ENCODE measurements around the gene PDE9A. TPM values are rescaled to one million over a fixed set of nuclear protein-coding genes. Genes with fewer than 3 reads are reported as not detected.
"Not testable (repeated sequence)": the region's sequence is repeated elsewhere in the genome, so short reads cannot be mapped to it uniquely, and the experiment has no call there.

The PDE9A gene
- total RNA-seq, 5 donors from 2014 or later (not counting 1 experiment from before 2014, with no cell fraction given): 11.5 to 18.3 (median 16.1) TPM

GRCh38 chr21:42801616-42802015 is 148.2 kb downstream of the PDE9A start:
- H3K27ac Mint-ChIP-seq; H3K4me1 ChIP-seq (ENCODE audit: control insufficient read depth in 1 of 2, extremely low read depth in 1 of 2, insufficient read depth in 2 of 2, low read length in 2 of 2); DNase-seq; H3K4me1 Mint-ChIP-seq; H3K27ac ChIP-seq (ENCODE audit: low read length); ATAC-seq (replicated peaks in 1 of 4); H3K27me3 Mint-ChIP-seq; H3K27me3 ChIP-seq (replicated peaks in 1 of 2; ENCODE audit: control insufficient read depth in 2 of 2, extremely low read depth in 1 of 2, insufficient read depth in 2 of 2, low read length in 1 of 2); CTCF ChIA-PET; H3K4me3 ChIP-seq (ENCODE audit: control insufficient read depth in 1 of 2, extremely low read depth in 1 of 2, low read length in 1 of 2); POLR2A ChIA-PET; H3K36me3 ChIP-seq (ENCODE audit: control insufficient read depth in 2 of 2, extremely low read depth in 1 of 2, insufficient read depth in 1 of 2, low read length in 1 of 2); H3K9me3 ChIP-seq; H3K36me3 Mint-ChIP-seq; H3K4me3 Mint-ChIP-seq; H3K9me3 Mint-ChIP-seq: not testable (repeated sequence)
- 85% methylated on average over 5 of the region's 6 CpGs for WGBS (ENCODE audit: insufficient coverage)

GRCh38 chr21:42806509-42807140 is 153.2 kb downstream of the PDE9A start:
- Histone ChIP-seq H3K4me3 (ENCODE audit: control insufficient read depth in 1 of 2, extremely low read depth in 1 of 2, low read length in 1 of 2) (no peak overlapping the region), H3K9me3 (no peaks in the 10 kb centered on the region), H3K27ac (ENCODE audit: low read length) (no peak overlapping the region), H3K4me1 (ENCODE audit: control insufficient read depth in 1 of 2, extremely low read depth in 1 of 2, insufficient read depth in 2 of 2, low read length in 2 of 2) (no peaks in the 10 kb centered on the region), H3K27me3 (replicated peaks in 1 of 2; ENCODE audit: control insufficient read depth in 2 of 2, extremely low read depth in 1 of 2, insufficient read depth in 2 of 2, low read length in 1 of 2) (peaks cover 0 to 12% of the 10 kb centered on the region in 2 experiments), H3K36me3 (ENCODE audit: control insufficient read depth in 2 of 2, extremely low read depth in 1 of 2, insufficient read depth in 1 of 2, low read length in 1 of 2) (no peaks in the 10 kb centered on the region)
- no peak overlapping the region for H3K27ac Mint-ChIP-seq
- H3K4me3 Mint-ChIP-seq: no peak overlapping the region
- WGBS (ENCODE audit: insufficient coverage): 70% methylated on average over 8 of the region's 14 CpGs
- peaks cover 0 to 6% of the 10 kb centered on the region in 2 donors for H3K27me3 Mint-ChIP-seq
- DNase-seq: no peak
- ChIA-PET CTCF (no interaction called here), POLR2A (no interaction called here)
- no peaks in the 10 kb centered on the region for H3K36me3 Mint-ChIP-seq
- H3K4me1 Mint-ChIP-seq: no peaks in the 10 kb centered on the region
- H3K9me3 Mint-ChIP-seq: no peaks in the 10 kb centered on the region
- no peak for ATAC-seq (replicated peaks in 1 of 4)

- POLR2A ChIA-PET: interaction anchor here in 1 of 2 donors (0.5 kb wide), 1 partner anchor 23 kb away, joined by 11 read pairs; no protein-coding TSS in a partner anchor
- H3K9me3 Mint-ChIP-seq; H3K4me1 Mint-ChIP-seq; ATAC-seq (replicated peaks in 1 of 4); H3K27ac ChIP-seq (ENCODE audit: low read length); DNase-seq; H3K9me3 ChIP-seq; H3K4me3 Mint-ChIP-seq; H3K4me1 ChIP-seq (ENCODE audit: control insufficient read depth in 1 of 2, extremely low read depth in 1 of 2, insufficient read depth in 2 of 2, low read length in 2 of 2); H3K27me3 Mint-ChIP-seq; H3K4me3 ChIP-seq (ENCODE audit: control insufficient read depth in 1 of 2, extremely low read depth in 1 of 2, low read length in 1 of 2); H3K27ac Mint-ChIP-seq; H3K36me3 ChIP-seq (ENCODE audit: control insufficient read depth in 2 of 2, extremely low read depth in 1 of 2, insufficient read depth in 1 of 2, low read length in 1 of 2); H3K36me3 Mint-ChIP-seq: not testable (repeated sequence)
- CTCF ChIA-PET: interaction anchor here in 1 of 2 donors (0.6 kb wide), 1 partner anchor 14 kb away, joined by 4 read pairs; no protein-coding TSS in a partner anchor
- H3K27me3 ChIP-seq (replicated peaks in 1 of 2; ENCODE audit: control insufficient read depth in 2 of 2, extremely low read depth in 1 of 2, insufficient read depth in 2 of 2, low read length in 1 of 2): peaks cover 0 to 12% of the 10 kb centered on the region in 2 experiments
- WGBS (ENCODE audit: insufficient coverage): 96% methylated on average over 3 of the region's 16 CpGs
Observed at GRCh38 chr21:42807293-42807895, 154.0 kb downstream of the PDE9A start.

- no peak for DNase-seq
- 65% methylated on average over 9 of the region's 13 CpGs for WGBS (ENCODE audit: insufficient coverage)
- H3K27me3 Mint-ChIP-seq: peaks cover 0 to 6% of the 10 kb centered on the region in 2 donors
- no peaks in the 10 kb centered on the region for H3K36me3 Mint-ChIP-seq
- Histone ChIP-seq H3K27me3 (replicated peaks in 1 of 2; ENCODE audit: control insufficient read depth in 2 of 2, extremely low read depth in 1 of 2, insufficient read depth in 2 of 2, low read length in 1 of 2) (peaks cover 0 to 12% of the 10 kb centered on the region in 2 experiments), H3K4me1 (ENCODE audit: control insufficient read depth in 1 of 2, extremely low read depth in 1 of 2, insufficient read depth in 2 of 2, low read length in 2 of 2) (no peaks in the 10 kb centered on the region), H3K36me3 (ENCODE audit: control insufficient read depth in 2 of 2, extremely low read depth in 1 of 2, insufficient read depth in 1 of 2, low read length in 1 of 2) (no peaks in the 10 kb centered on the region), H3K27ac (ENCODE audit: low read length) (no peak overlapping the region), H3K4me3 (ENCODE audit: control insufficient read depth in 1 of 2, extremely low read depth in 1 of 2, low read length in 1 of 2) (no peak overlapping the region), H3K9me3 (no peaks in the 10 kb centered on the region)
- no peak overlapping the region for H3K4me3 Mint-ChIP-seq
- ChIA-PET CTCF (interaction anchor here in 1 of 2 donors (0.6 kb wide), 1 partner anchor 13 kb away, joined by 4 read pairs; no protein-coding TSS in a partner anchor), POLR2A (no interaction called here)
- peaks cover 0 to 1% (median 0%) of the 10 kb centered on the region in 3 donors for H3K4me1 Mint-ChIP-seq
- no peak overlapping the region for H3K27ac Mint-ChIP-seq
- ATAC-seq (replicated peaks in 1 of 4): no peak
- H3K9me3 Mint-ChIP-seq: no peaks in the 10 kb centered on the region
Observed at GRCh38 chr21:42807938-42808613, 154.7 kb downstream of the PDE9A start.

- ATAC-seq (replicated peaks in 1 of 4) (no peak), DNase-seq (no peak)
- no peak overlapping the region for H3K4me3 Mint-ChIP-seq
- no peaks in the 10 kb centered on the region for H3K36me3 ChIP-seq (ENCODE audit: control insufficient read depth in 2 of 2, extremely low read depth in 1 of 2, insufficient read depth in 1 of 2, low read length in 1 of 2)
- H3K4me1 ChIP-seq (ENCODE audit: control insufficient read depth in 1 of 2, extremely low read depth in 1 of 2, insufficient read depth in 2 of 2, low read length in 2 of 2): no peaks in the 10 kb centered on the region
- no peak overlapping the region for H3K4me3 ChIP-seq (ENCODE audit: control insufficient read depth in 1 of 2, extremely low read depth in 1 of 2, low read length in 1 of 2)
- no peak overlapping the region for H3K27ac Mint-ChIP-seq
- H3K36me3 Mint-ChIP-seq: no peaks in the 10 kb centered on the region
- H3K4me1 Mint-ChIP-seq: peaks cover 0 to 1% (median 0%) of the 10 kb centered on the region in 3 donors
- ChIA-PET POLR2A (no interaction called here), CTCF (no interaction called here)
- WGBS (ENCODE audit: insufficient coverage): 84% methylated on average over 4 of the region's 7 CpGs
- H3K9me3 Mint-ChIP-seq: no peaks in the 10 kb centered on the region
- peaks cover 0 to 12% of the 10 kb centered on the region in 2 experiments for H3K27me3 ChIP-seq (replicated peaks in 1 of 2; ENCODE audit: control insufficient read depth in 2 of 2, extremely low read depth in 1 of 2, insufficient read depth in 2 of 2, low read length in 1 of 2)
- no peak overlapping the region for H3K27ac ChIP-seq (ENCODE audit: low read length)
- no peaks in the 10 kb centered on the region for H3K9me3 ChIP-seq
- peaks cover 0 to 6% of the 10 kb centered on the region in 2 donors for H3K27me3 Mint-ChIP-seq
Observed at GRCh38 chr21:42809171-42809570, 155.8 kb downstream of the PDE9A start.

- Histone ChIP-seq H3K4me3 (ENCODE audit: control insufficient read depth in 1 of 2, extremely low read depth in 1 of 2, low read length in 1 of 2) (no peak overlapping the region), H3K9me3 (no peaks in the 10 kb centered on the region), H3K27ac (ENCODE audit: low read length) (no peak overlapping the region), H3K4me1 (ENCODE audit: control insufficient read depth in 1 of 2, extremely low read depth in 1 of 2, insufficient read depth in 2 of 2, low read length in 2 of 2) (no peaks in the 10 kb centered on the region), H3K27me3 (replicated peaks in 1 of 2; ENCODE audit: control insufficient read depth in 2 of 2, extremely low read depth in 1 of 2, insufficient read depth in 2 of 2, low read length in 1 of 2) (peaks cover 0 to 12% of the 10 kb centered on the region in 2 experiments), H3K36me3 (ENCODE audit: control insufficient read depth in 2 of 2, extremely low read depth in 1 of 2, insufficient read depth in 1 of 2, low read length in 1 of 2) (no peaks in the 10 kb centered on the region)
- DNase-seq: no peak
- ATAC-seq (replicated peaks in 1 of 4): no peak
- H3K27ac Mint-ChIP-seq: no peak overlapping the region
- H3K4me3 Mint-ChIP-seq: no peak overlapping the region
- WGBS (ENCODE audit: insufficient coverage): 96% methylated on average over 9 of the region's 18 CpGs
- H3K4me1 Mint-ChIP-seq: peaks cover 0 to 1% (median 0%) of the 10 kb centered on the region in 3 donors
- no peaks in the 10 kb centered on the region for H3K36me3 Mint-ChIP-seq
- H3K9me3 Mint-ChIP-seq: no peaks in the 10 kb centered on the region
- ChIA-PET POLR2A (no interaction called here), CTCF (no interaction called here)
- peaks cover 0 to 6% of the 10 kb centered on the region in 2 donors for H3K27me3 Mint-ChIP-seq
Observed at GRCh38 chr21:42809577-42810475, 156.4 kb downstream of the PDE9A start.

All from T-cell (primary cell).